ENCODE measurements around the gene TRIM50. TPM values are rescaled to one million over a fixed set of nuclear protein-coding genes. Genes with fewer than 3 reads are reported as not detected.

Gene TRIM50
- total and polyA plus RNA-seq, 2 of the 13 experiments (the other 11 are each of a cell fraction or from before 2014, with no cell fraction given), result 4.2 to 24.5 TPM

DNA sequence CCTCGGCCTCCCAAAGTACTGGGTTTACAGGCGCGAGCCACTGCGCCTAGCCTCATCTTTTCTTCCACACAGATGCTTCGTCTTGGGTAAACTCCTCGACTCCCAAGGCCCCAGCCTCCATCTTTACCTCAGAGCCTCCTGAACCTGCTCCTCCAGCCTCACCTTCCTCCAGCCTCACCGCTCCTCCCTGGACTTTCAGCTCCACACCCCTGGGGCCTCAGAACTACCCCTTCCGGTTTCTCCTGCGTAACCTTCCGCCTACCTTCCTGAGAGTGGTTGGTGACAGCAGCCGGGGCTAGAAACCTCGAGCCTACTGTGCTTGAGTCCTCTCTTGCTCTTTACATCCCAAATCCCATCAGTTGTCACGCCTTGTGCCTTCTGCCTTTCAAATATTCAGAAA, 45.9 kb upstream of the TRIM50 start (continued):
- no peak for TF ChIP-seq SUZ12 (IDR thresholded peaks at IDR 0.05; ENCODE audit: low read depth, low read length)
- TF ChIP-seq, protein P1, sequence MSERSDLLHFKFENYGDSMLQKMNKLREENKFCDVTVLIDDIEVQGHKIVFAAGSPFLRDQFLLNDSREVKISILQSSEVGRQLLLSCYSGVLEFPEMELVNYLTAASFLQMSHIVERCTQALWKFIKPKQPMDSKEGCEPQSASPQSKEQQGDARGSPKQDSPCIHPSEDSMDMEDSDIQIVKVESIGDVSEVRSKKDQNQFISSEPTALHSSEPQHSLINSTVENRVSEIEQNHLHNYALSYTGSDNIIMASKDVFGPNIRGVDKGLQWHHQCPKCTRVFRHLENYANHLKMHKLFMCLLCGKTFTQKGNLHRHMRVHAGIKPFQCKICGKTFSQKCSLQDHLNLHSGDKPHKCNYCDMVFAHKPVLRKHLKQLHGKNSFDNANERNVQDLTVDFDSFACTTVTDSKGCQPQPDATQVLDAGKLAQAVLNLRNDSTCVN (CRISPR knock-in tag; IDR thresholded peaks at IDR 0.05; ENCODE audit: borderline replicate concordance), result no peak
- TF ChIP-seq, protein P2, sequence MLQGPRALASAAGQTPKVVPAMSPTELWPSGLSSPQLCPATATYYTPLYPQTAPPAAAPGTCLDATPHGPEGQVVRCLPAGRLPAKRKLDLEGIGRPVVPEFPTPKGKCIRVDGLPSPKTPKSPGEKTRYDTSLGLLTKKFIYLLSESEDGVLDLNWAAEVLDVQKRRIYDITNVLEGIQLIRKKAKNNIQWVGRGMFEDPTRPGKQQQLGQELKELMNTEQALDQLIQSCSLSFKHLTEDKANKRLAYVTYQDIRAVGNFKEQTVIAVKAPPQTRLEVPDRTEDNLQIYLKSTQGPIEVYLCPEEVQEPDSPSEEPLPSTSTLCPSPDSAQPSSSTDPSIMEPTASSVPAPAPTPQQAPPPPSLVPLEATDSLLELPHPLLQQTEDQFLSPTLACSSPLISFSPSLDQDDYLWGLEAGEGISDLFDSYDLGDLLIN (CRISPR knock-in tag; IDR thresholded peaks at IDR 0.05; ENCODE audit: borderline replicate concordance), result no peak
- TF ChIP-seq ZNF678 (CRISPR knock-in tag; IDR thresholded peaks at IDR 0.05), result no peak
- TF ChIP-seq REXO4 (CRISPR knock-in tag; IDR thresholded peaks at IDR 0.05; ENCODE audit: borderline replicate concordance), result no peak
- no peak for TF ChIP-seq SPEN (CRISPR knock-in tag; IDR thresholded peaks at IDR 0.05; ENCODE audit: low read depth)
- TF ChIP-seq ARNT (IDR thresholded peaks at IDR 0.05), result no peak
- TF ChIP-seq DNMT3B (CRISPR knock-in tag; conservative IDR thresholded peaks at IDR 0.05), result no peak
- no peak for TF ChIP-seq ZNF253 (CRISPR knock-in tag; IDR thresholded peaks at IDR 0.05; ENCODE audit: borderline replicate concordance)
- TF ChIP-seq KLF12 (CRISPR knock-in tag; IDR thresholded peaks at IDR 0.05; ENCODE audit: borderline replicate concordance), result no peak
- TF ChIP-seq, protein P3, sequence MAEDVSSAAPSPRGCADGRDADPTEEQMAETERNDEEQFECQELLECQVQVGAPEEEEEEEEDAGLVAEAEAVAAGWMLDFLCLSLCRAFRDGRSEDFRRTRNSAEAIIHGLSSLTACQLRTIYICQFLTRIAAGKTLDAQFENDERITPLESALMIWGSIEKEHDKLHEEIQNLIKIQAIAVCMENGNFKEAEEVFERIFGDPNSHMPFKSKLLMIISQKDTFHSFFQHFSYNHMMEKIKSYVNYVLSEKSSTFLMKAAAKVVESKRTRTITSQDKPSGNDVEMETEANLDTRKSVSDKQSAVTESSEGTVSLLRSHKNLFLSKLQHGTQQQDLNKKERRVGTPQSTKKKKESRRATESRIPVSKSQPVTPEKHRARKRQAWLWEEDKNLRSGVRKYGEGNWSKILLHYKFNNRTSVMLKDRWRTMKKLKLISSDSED (CRISPR knock-in tag; IDR thresholded peaks at IDR 0.05), result no peak
- TF ChIP-seq, protein P4, sequence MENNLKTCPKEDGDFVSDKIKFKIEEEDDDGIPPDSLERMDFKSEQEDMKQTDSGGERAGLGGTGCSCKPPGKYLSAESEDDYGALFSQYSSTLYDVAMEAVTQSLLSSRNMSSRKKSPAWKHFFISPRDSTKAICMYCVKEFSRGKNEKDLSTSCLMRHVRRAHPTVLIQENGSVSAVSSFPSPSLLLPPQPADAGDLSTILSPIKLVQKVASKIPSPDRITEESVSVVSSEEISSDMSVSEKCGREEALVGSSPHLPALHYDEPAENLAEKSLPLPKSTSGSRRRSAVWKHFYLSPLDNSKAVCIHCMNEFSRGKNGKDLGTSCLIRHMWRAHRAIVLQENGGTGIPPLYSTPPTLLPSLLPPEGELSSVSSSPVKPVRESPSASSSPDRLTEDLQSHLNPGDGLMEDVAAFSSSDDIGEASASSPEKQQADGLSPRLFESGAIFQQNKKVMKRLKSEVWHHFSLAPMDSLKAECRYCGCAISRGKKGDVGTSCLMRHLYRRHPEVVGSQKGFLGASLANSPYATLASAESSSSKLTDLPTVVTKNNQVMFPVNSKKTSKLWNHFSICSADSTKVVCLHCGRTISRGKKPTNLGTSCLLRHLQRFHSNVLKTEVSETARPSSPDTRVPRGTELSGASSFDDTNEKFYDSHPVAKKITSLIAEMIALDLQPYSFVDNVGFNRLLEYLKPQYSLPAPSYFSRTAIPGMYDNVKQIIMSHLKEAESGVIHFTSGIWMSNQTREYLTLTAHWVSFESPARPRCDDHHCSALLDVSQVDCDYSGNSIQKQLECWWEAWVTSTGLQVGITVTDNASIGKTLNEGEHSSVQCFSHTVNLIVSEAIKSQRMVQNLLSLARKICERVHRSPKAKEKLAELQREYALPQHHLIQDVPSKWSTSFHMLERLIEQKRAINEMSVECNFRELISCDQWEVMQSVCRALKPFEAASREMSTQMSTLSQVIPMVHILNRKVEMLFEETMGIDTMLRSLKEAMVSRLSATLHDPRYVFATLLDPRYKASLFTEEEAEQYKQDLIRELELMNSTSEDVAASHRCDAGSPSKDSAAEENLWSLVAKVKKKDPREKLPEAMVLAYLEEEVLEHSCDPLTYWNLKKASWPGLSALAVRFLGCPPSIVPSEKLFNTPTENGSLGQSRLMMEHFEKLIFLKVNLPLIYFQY (CRISPR knock-in tag; IDR thresholded peaks at IDR 0.05; ENCODE audit: borderline replicate concordance), result no peak
- no peak for TF ChIP-seq ZFAT (CRISPR knock-in tag; conservative IDR thresholded peaks at IDR 0.05)
- TF ChIP-seq ZBTB21 (CRISPR knock-in tag; IDR thresholded peaks at IDR 0.05), result no peak
- peak; percentile 39; the same call in 1 of the 2 replicates for TF ChIP-seq ETV5 (CRISPR knock-in tag; IDR thresholded peaks at IDR 0.05; ENCODE audit: borderline replicate concordance)
- TF ChIP-seq ZNF350 (CRISPR knock-in tag; IDR thresholded peaks at IDR 0.05; ENCODE audit: borderline replicate concordance, low read depth), result no peak
- TF ChIP-seq, protein P5, sequence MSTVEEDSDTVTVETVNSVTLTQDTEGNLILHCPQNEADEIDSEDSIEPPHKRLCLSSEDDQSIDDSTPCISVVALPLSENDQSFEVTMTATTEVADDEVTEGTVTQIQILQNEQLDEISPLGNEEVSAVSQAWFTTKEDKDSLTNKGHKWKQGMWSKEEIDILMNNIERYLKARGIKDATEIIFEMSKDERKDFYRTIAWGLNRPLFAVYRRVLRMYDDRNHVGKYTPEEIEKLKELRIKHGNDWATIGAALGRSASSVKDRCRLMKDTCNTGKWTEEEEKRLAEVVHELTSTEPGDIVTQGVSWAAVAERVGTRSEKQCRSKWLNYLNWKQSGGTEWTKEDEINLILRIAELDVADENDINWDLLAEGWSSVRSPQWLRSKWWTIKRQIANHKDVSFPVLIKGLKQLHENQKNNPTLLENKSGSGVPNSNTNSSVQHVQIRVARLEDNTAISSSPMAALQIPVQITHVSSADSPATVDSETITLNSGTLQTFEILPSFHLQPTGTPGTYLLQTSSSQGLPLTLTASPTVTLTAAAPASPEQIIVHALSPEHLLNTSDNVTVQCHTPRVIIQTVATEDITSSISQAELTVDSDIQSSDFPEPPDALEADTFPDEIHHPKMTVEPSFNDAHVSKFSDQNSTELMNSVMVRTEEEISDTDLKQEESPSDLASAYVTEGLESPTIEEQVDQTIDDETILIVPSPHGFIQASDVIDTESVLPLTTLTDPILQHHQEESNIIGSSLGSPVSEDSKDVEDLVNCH (CRISPR knock-in tag; IDR thresholded peaks at IDR 0.05), result no peak
